HG03139 (cell line): Measurements from ENCODE around the gene SLC6A9.
A peak's percentile ranks its signal among the peaks of the same experiment; 100 is the strongest.

Experiments used
- ATAC-seq: cut with Tn5 transposase; IDR thresholded peaks from one replicate; pipeline ENCODE4 v1.9.1; 2021; ENCODE audit not compliant: unreplicated experiment

The SLC6A9 gene

GRCh38 chr1:44029911-44030604, 1.2 kb downstream of the SLC6A9 start:
- peak; percentile 67 for ATAC-seq

- ATAC-seq: peak; percentile 8
Measured at GRCh38 chr1:44029260-44029910, 1.9 kb downstream of the SLC6A9 start.

GRCh38 chr1:44027320-44027719, 3.9 kb downstream of the SLC6A9 start:
- ATAC-seq: no peak

GRCh38 chr1:44025816-44026215, 5.4 kb downstream of the SLC6A9 start:
- ATAC-seq: no peak

GRCh38 chr1:44024903-44025525, 6.2 kb downstream of the SLC6A9 start:
- no peak for ATAC-seq

GRCh38 chr1:44024031-44024902, 7.0 kb downstream of the SLC6A9 start:
- no peak for ATAC-seq

GRCh38 chr1:44021581-44022321, 9.5 kb downstream of the SLC6A9 start:
- ATAC-seq: no peak

GRCh38 chr1:44021156-44021555, 10.1 kb downstream of the SLC6A9 start:
- ATAC-seq: no peak

GRCh38 chr1:44020464-44020863, 10.8 kb downstream of the SLC6A9 start:
- ATAC-seq: no peak

- ATAC-seq: no peak
Measured at GRCh38 chr1:44019466-44019948, 11.8 kb downstream of the SLC6A9 start.

GRCh38 chr1:44016890-44017400, 14.3 kb downstream of the SLC6A9 start:
- ATAC-seq: no peak

GRCh38 chr1:44016041-44016889, 15.0 kb downstream of the SLC6A9 start:
- ATAC-seq: no peak

GRCh38 chr1:44015206-44015605, 16.1 kb downstream of the SLC6A9 start:
- ATAC-seq: no peak

- ATAC-seq: no peak
Measured at GRCh38 chr1:44014365-44015104, 16.7 kb downstream of the SLC6A9 start.

GRCh38 chr1:44013949-44014348, 17.3 kb downstream of the SLC6A9 start:
- ATAC-seq: no peak

- no peak for ATAC-seq
Measured at GRCh38 chr1:44012941-44013609, 18.2 kb downstream of the SLC6A9 start.

- no peak for ATAC-seq
Measured at GRCh38 chr1:44012404-44012803, 18.9 kb downstream of the SLC6A9 start.

- ATAC-seq: no peak
Measured at GRCh38 chr1:44010935-44011471, 20.3 kb downstream of the SLC6A9 start.
